HG03571 (cell line): Measurements from ENCODE around the gene DRGX.

Experiments
- ATAC-seq: cut with Tn5 transposase; IDR thresholded peaks from one replicate; pipeline ENCODE4 v1.9.1; 2021; ENCODE audit not compliant: unreplicated experiment

DRGX gene

DNA sequence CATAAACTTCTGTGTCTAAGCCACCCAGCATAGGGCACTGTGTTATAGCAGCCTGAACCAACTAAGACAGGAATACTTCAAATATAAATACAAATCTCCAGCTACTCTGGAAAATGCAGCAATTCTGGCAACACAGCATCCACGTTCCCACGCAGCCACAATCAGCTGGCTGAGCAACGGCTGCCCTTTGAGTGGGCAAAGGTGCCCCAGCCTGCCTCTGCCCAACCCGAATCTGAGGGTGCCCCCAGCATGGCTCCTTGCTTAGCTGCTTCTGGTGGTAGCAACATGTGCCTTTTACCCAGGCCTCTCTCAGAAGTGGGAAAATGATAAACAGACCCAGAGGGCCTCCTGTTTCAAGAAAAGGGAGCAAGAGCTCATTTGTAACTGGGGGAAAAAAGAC, 12.0 kb downstream of the DRGX start:
- ATAC-seq: no peak

- no peak for ATAC-seq
These were observed 13.1 kb downstream of the DRGX start for GRCh38 chr10:49382826-49383225.

- ATAC-seq: no peak
These were observed 13.7 kb downstream of the DRGX start for GRCh38 chr10:49382226-49382625.

DNA sequence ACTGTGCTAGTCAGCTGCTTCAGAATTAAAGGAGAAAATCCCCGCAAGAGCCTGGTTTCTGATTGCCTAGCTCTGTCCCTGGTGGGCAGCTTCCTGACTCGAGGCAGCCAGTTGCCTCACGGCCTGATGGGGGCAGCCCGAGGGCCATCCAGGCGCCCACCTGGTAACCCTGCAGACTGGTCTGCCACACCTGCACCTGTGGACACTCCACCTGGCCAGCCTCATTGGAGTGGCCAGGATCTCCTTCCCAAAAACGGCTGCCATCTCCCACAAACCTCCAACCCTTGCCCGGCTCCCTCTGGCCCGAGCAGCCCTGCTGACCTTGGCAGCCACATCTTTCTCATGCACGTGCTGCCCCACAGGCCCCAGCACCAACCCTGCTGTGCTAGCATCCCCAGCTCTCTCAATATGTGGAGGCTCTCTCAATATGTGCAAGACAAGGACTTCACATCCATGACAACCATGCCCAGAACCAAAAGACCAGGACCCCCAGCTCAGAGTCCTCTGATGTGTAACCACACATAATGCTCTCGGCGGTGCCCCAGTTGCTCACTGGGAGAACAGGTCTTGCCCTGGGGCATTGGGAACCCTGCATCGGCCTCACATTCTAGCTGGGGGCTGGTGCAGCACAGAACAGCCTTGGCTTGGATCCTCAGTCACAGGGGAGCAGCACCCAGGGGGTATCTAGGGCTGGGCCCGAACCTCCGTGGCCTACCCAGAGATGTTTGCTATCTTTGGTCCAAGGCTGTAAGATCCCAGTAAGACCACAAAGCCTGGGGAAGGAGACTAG, 14.6 kb downstream of the DRGX start:
- ATAC-seq: no peak

DNA sequence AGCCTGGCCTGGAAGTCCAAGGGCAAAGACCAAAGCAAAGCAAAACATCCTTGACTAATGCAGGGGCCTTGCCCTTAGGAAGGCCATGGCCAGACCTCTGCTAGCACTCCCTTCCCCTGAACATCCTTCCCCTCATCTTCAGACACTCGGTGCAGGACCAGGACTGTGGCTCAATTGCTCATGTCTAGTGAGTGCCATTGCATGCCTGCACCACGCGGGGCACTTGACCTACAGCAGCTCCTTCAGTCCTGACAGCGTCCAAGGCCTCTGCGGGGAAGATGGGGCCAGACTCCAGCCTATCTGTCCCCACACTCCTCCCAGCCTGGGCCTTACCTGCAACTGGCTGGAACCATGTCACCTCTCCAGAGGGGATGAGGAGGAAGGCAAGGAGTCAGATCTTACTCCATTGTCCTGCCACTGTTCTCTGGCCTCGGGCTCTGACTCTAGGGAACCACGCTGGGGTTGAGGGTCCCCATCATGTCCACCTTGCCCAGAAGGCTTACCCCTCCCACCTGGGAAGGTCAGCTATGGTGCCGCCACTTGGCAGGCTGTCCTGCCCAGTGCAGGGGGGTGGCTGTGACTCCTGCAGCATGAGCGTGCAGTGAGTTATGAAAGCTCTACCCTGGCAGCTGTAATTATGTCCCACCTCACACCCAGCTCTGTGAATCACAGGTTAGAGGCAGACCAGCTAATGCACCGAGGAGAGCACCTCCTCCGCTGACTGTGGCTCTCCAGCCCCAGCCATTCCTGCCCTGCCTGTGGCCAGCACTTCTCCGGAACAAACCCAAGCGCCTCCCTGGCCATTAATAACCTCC, 16.1 kb downstream of the DRGX start:
- no peak for ATAC-seq

- no peak for ATAC-seq
These were observed 18.6 kb downstream of the DRGX start for GRCh38 chr10:49377256-49377655.

- no peak for ATAC-seq
These were observed 20.3 kb downstream of the DRGX start for GRCh38 chr10:49375611-49376010.

DNA sequence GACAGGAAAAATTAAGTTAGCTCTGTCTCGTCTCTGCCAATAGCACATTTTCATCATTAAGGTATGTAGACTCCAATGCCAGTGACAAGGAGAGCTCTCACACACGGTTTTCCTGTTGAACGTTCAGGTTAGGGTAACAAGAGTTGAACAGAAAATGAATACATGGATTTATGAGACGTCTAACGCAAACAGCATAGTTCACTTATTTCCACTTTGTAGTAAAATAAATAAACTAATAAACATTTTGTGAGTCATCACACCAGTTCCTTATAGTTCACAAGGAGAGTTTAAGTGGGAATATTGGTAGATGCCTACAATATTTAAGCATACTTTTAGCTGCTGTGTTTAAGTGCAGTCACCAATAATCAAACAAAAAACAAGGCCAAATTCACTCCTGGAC, 21.1 kb downstream of the DRGX start:
- ATAC-seq: no peak

- ATAC-seq: no peak
These were observed 22.5 kb downstream of the DRGX start for GRCh38 chr10:49373361-49373760.

GRCh38 chr10:49371967-49372366, 23.9 kb downstream of the DRGX start:
- ATAC-seq: no peak

DNA sequence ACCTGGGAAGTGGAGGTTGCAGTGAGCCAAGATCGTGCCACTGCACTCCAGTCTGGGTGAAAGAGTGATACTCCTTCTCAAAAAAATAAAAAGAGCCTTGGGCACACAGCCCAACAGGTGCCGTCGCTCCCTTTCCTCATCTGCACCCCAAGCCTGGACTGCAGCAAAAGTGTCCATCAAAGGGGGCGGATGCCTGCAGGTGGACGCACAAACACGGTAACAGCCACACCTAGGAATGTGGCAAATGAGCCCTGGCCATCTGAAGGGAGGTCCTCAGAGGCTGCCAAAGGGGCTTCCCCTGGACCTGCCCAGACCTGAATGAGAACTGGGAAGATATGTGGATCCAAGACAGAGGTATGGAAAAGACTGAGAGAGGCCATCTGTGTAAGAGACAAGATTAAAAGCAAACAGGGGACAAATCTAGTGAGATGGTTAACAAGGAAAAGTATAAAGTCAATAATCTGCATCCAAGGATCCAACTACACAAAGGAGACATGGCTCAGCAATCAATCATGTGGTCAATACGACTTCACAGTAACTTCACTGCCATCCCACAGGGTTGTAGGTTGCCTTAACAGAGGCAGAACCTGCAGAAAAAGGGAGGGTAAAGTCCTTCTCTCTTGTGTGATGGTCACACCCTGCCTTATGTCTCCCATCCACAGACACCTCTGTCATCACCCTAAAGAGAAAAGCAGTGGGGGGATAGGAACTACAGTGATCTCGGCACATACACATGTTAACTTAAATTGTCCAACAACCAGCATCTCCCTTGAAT, 25.4 kb downstream of the DRGX start:
- no peak for ATAC-seq

GRCh38 chr10:49369216-49370162, 26.4 kb downstream of the DRGX start:
- ATAC-seq: no peak

DNA sequence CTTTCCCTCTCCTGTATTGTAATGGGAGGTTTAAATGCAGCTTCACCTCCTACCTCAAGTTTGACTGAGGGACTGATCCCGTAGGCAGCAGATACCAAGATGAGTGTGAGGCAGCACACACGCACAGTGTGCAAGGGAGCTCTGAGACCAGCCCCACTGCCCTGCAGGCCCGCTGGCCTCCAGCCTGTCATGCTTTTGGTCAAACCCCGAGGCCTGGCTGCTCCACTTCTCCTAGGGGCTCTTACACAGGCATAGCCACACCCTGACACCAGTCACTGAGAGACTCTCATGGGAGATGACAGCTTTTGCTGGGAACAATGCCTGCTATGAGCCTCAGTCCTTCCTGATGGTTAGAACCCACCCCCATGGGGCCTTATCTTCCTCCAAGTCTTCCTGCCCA, 27.6 kb downstream of the DRGX start:
- no peak for ATAC-seq

GRCh38 chr10:49367600-49367999, 28.3 kb downstream of the DRGX start:
- no peak for ATAC-seq

GRCh38 chr10:49366460-49366859, 29.4 kb downstream of the DRGX start:
- no peak for ATAC-seq

- ATAC-seq: no peak
These were observed 30.0 kb downstream of the DRGX start for GRCh38 chr10:49365675-49366415.

GRCh38 chr10:49365275-49365674, 30.6 kb downstream of the DRGX start:
- ATAC-seq: no peak

DNA sequence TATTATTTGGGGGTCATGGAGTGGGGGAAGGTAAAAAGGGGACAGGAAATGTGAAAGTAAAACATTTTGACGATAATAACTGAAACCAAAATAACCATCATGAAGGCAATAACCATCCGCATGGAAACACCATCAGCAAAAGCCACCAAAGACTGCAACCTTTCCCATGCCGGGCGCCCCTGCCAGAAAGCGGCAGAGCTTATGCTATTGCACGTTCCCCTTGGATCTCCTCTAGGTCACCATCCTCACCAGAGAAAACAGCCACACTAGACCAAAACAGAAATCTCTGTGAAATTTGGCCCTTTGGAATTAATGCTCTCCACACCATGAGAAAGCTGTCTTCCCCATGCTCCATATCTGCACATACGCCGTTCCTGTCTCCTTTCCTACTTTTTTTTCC, 31.1 kb downstream of the DRGX start:
- no peak for ATAC-seq

DNA sequence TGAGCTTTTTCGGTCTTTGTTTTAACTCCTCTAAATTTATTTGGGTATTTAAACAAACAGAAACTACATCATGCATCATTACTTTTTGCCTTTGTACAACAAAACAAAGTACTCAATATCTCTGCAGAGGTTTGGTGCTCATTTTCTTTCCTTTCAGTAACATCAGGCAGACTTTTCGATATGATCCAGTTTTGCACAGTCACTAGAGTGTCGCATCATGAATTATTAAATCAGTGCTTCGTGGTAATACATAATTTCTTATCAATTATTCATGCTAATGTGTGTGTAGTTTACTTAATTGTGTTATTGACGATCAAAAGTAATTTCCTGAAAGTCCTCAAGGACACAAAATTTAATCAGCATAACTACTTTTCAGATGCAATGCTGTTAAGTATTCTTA, 31.8 kb downstream of the DRGX start:
- ATAC-seq: no peak
